K562 (cell line): ENCODE data around the gene SYN1.

Experiments
- CBFB ChIP-seq: sonication (generic); formaldehyde crosslinking; IDR thresholded peaks from 2 replicates; pipeline ENCODE4 v1.4.0; 2020; ENCODE audit warnings: mild to moderate bottlenecking, missing genetic modification reagents
- CTCF ChIP-seq, 3 experiments: IDR thresholded peaks in 2 of 3; conservative IDR thresholded peaks in 1 of 3; 2 replicates each; pipeline ENCODE4 v1.5.1; 2011 to 2012; ENCODE audit warnings: low read length in 3 of 3, mild to moderate bottlenecking in 3 of 3, control low read depth in 2 of 3, improper control_type of control experiment in 1 of 3, inconsistent platforms in 1 of 3, low read depth in 1 of 3, mixed read lengths in 1 of 3, moderate library complexity in 1 of 3; ENCODE audit not compliant: insufficient read depth in 2 of 3
- EP300 ChIP-seq: IDR thresholded peaks from 2 replicates; pipeline ENCODE4 v1.6.1; 2012; ENCODE audit warnings: low read length, improper control_type of control experiment
- FOXK1 ChIP-seq: sonication (generic); formaldehyde crosslinking; IDR thresholded peaks from 2 replicates; pipeline ENCODE4 v1.8.0; 2022; ENCODE audit warnings: missing genetic modification reagents, mild to moderate bottlenecking, borderline replicate concordance
- GABPB2 ChIP-seq: fragments of 250-450 bp; sonication (Bioruptor Pico); conservative IDR thresholded peaks from 2 replicates; pipeline ENCODE4 v1.5.1; 2021; ENCODE audit warnings: mild to moderate bottlenecking
- JUNB ChIP-seq: fragments of 450-650 bp; formaldehyde crosslinking; conservative IDR thresholded peaks from 2 replicates; pipeline ENCODE4 v1.4.0; 2020; ENCODE audit warnings: mild to moderate bottlenecking
- REST ChIP-seq, 2 experiments: fragments of 450-650 bp; formaldehyde crosslinking in 1 of 2; IDR thresholded peaks; 2 replicates each; pipeline versions ENCODE4 v1.4.0 to v1.6.1; 2014 to 2020; ENCODE audit warnings: mild to moderate bottlenecking in 2 of 2, borderline replicate concordance in 1 of 2, low read depth in 1 of 2
- SMAD1 ChIP-seq: fragments of 150-350 bp; IDR thresholded peaks from 2 replicates; pipeline ENCODE4 v1.6.1; 2014; ENCODE audit warnings: low read length, low read depth; ENCODE audit not compliant: partially characterized antibody
- STAG1 ChIP-seq: sonication (generic); formaldehyde crosslinking; IDR thresholded peaks from 2 replicates; pipeline ENCODE4 v1.5.0; 2020; ENCODE audit warnings: missing genetic modification reagents, borderline replicate concordance
- TRIM24 ChIP-seq, 2 experiments: fragments of 450-650 bp; IDR thresholded peaks; 2 replicates each; pipeline ENCODE4 v1.6.1; 2016
- USF2 ChIP-seq: sonication (generic); formaldehyde crosslinking; IDR thresholded peaks from 2 replicates; pipeline ENCODE4 v1.5.0; 2020; ENCODE audit warnings: missing genetic modification reagents
- YY1 ChIP-seq, 3 experiments: IDR thresholded peaks; 2 replicates each; pipeline ENCODE4 v1.6.1; 2011; ENCODE audit warnings: low read length in 2 of 3, mild to moderate bottlenecking in 2 of 3, moderate library complexity in 2 of 3, borderline replicate concordance in 1 of 3, control low read depth in 1 of 3, low read depth in 1 of 3; ENCODE audit not compliant: insufficient read depth in 3 of 3, insufficient replicate concordance in 2 of 3, control insufficient read depth in 1 of 3, insufficient read length in 1 of 3; ENCODE audit errors: extremely low read depth in 1 of 3
- ZBTB33 ChIP-seq: sonication (generic); formaldehyde crosslinking; IDR thresholded peaks from 2 replicates; pipeline ENCODE4 v1.8.1; 2023; ENCODE audit warnings: mild to moderate bottlenecking, missing genetic modification reagents

GRCh38 chrX:47632666-47633065 is 13.0 kb upstream of the SYN1 start:
- no peak for TF ChIP-seq STAG1 (CRISPR knock-in tag)
- no peak for TF ChIP-seq CTCF (IDR thresholded peaks at IDR 0.05 in 2 of 3, conservative IDR thresholded peaks at IDR 0.05 in 1 of 3; ENCODE audit: insufficient read depth in 2 of 3, low read depth in 1 of 3, low read length in 3 of 3)
- TF ChIP-seq FOXK1 (CRISPR knock-in tag): no peak
- TF ChIP-seq ZBTB33 (CRISPR knock-in tag): no peak
- no peak for TF ChIP-seq GABPB2 (CRISPR knock-in tag)
- no peak for TF ChIP-seq SMAD1
- no peak for TF ChIP-seq YY1 (IDR thresholded peaks at IDR 0.05; ENCODE audit: borderline replicate concordance in 1 of 3, control insufficient read depth in 1 of 3, extremely low read depth in 1 of 3, insufficient read depth in 3 of 3, insufficient read length in 1 of 3, insufficient replicate concordance in 2 of 3, low read depth in 1 of 3, low read length in 2 of 3)
- no peak for TF ChIP-seq EP300
- no peak for TF ChIP-seq TRIM24 (IDR thresholded peaks at IDR 0.05)
- no peak for TF ChIP-seq CBFB (CRISPR knock-in tag)
- TF ChIP-seq JUNB (CRISPR knock-in tag): no peak
- TF ChIP-seq REST (IDR thresholded peaks at IDR 0.05; ENCODE audit: borderline replicate concordance): no peak
- no peak for TF ChIP-seq REST (CRISPR knock-in tag; IDR thresholded peaks at IDR 0.05; ENCODE audit: low read depth)
- TF ChIP-seq USF2: no peak
